Liver (tissue), 9 donors: Measurements from ENCODE around the gene ENOX1. TPM values are rescaled to one million over a fixed set of nuclear protein-coding genes. Genes with fewer than 3 reads are reported as not detected.

Experiments
- DNase-seq: peaks from one replicate; pipeline ENCODE4 v3.0.0-alpha.2; 2017; ENCODE audit warnings: low spot score
- H3K27ac ChIP-seq, 2 donors: one replicate each; pipeline ENCODE4 v1.7.0; 2013; ENCODE audit warnings: inconsistent platforms in 2 of 2, low read length in 2 of 2, control low read depth in 1 of 2, low read depth in 1 of 2, mild to moderate bottlenecking in 1 of 2
- H3K27me3 ChIP-seq, 4 donors: one replicate each; pipeline versions ENCODE4 v1.6.1 to v1.7.0; 2013; ENCODE audit warnings: low read length in 3 of 4, inconsistent platforms in 1 of 4, mild to moderate bottlenecking in 1 of 4, moderate library complexity in 1 of 4; ENCODE audit not compliant: control insufficient read depth in 4 of 4, insufficient read depth in 4 of 4
- H3K36me3 ChIP-seq, 4 donors: one replicate each; pipeline versions ENCODE4 v1.6.1 to v1.7.0; 2013; ENCODE audit warnings: low read length in 3 of 4, mild to moderate bottlenecking in 3 of 4, low read depth in 1 of 4, moderate library complexity in 1 of 4; ENCODE audit not compliant: control insufficient read depth in 4 of 4, insufficient read depth in 3 of 4
- H3K4me1 ChIP-seq, 4 donors: one replicate each; pipeline versions ENCODE4 v1.6.1 to v1.7.0; 2013; ENCODE audit warnings: low read length in 3 of 4, mild to moderate bottlenecking in 3 of 4, moderate library complexity in 1 of 4; ENCODE audit not compliant: control insufficient read depth in 4 of 4, insufficient read depth in 4 of 4
- H3K4me3 ChIP-seq, 3 donors: one replicate each; pipeline versions ENCODE4 v1.6.1 to v1.7.0; 2013; ENCODE audit warnings: low read length in 3 of 3, control low read depth in 1 of 3, low read depth in 1 of 3, mild to moderate bottlenecking in 1 of 3
- H3K9ac ChIP-seq, 2 donors: one replicate each; pipeline ENCODE4 v1.7.0; 2013; ENCODE audit warnings: low read length in 2 of 2, mild to moderate bottlenecking in 2 of 2, moderate library complexity in 2 of 2, control low read depth in 1 of 2, low read depth in 1 of 2
- H3K9me3 ChIP-seq, 4 donors: one replicate each; pipeline versions ENCODE4 v1.6.1 to v1.7.0; 2013; ENCODE audit warnings: low read length in 3 of 4; ENCODE audit not compliant: control insufficient read depth in 4 of 4
- EGR1 ChIP-seq, 2 donors: IDR thresholded peaks; 2 replicates each; pipeline ENCODE4 v1.6.1; 2016 to 2018; ENCODE audit warnings: antibody characterized with exemption in 2 of 2, low read depth in 2 of 2
- FOXA1 ChIP-seq: IDR thresholded peaks from 2 replicates; pipeline ENCODE4 v1.6.1; 2016; ENCODE audit warnings: antibody characterized with exemption
- FOXA2 ChIP-seq: IDR thresholded peaks from 2 replicates; pipeline ENCODE4 v1.6.1; 2016; ENCODE audit warnings: antibody characterized with exemption
- GABPA ChIP-seq, 2 donors: IDR thresholded peaks in 1 of 2; conservative IDR thresholded peaks in 1 of 2; 2 replicates each; pipeline ENCODE4 v1.6.1; 2016; ENCODE audit warnings: antibody characterized with exemption in 2 of 2, mild to moderate bottlenecking in 1 of 2, moderate library complexity in 1 of 2
- HNF4A ChIP-seq, 2 donors: conservative IDR thresholded peaks; 2 replicates each; pipeline ENCODE4 v1.6.1; 2016; ENCODE audit warnings: antibody characterized with exemption in 2 of 2, mild to moderate bottlenecking in 2 of 2
- HNF4G ChIP-seq: IDR thresholded peaks from 2 replicates; pipeline ENCODE4 v1.6.1; 2016; ENCODE audit warnings: antibody characterized with exemption
- JUND ChIP-seq, 2 donors: IDR thresholded peaks; 2 replicates each; pipeline ENCODE4 v1.6.1; 2016; ENCODE audit warnings: antibody characterized with exemption in 2 of 2
- NR2F2 ChIP-seq: IDR thresholded peaks from 2 replicates; pipeline ENCODE4 v1.6.1; 2016; ENCODE audit warnings: antibody characterized with exemption
- RAD21 ChIP-seq, 2 donors: IDR thresholded peaks; 2 replicates each; pipeline ENCODE4 v1.6.1; 2016; ENCODE audit warnings: antibody characterized with exemption in 2 of 2, mild to moderate bottlenecking in 2 of 2
- RXRA ChIP-seq, 2 donors: IDR thresholded peaks; 2 replicates each; pipeline ENCODE4 v1.6.1; 2017 to 2018; ENCODE audit warnings: antibody characterized with exemption in 2 of 2, mild to moderate bottlenecking in 1 of 2
- SP1 ChIP-seq: IDR thresholded peaks from 2 replicates; pipeline ENCODE4 v1.6.1; 2018; ENCODE audit warnings: antibody characterized with exemption, mild to moderate bottlenecking
- TAF1 ChIP-seq: conservative IDR thresholded peaks from 2 replicates; pipeline ENCODE4 v1.6.1; 2016; ENCODE audit warnings: antibody characterized with exemption, mild to moderate bottlenecking
- YY1 ChIP-seq: IDR thresholded peaks from 2 replicates; pipeline ENCODE4 v1.6.1; 2016; ENCODE audit warnings: antibody characterized with exemption, mild to moderate bottlenecking
- WGBS: extraction: QIAGEN DNeasy Blood & Tissue Kit; methylation state at CpG from one replicate; pipeline ENCODE4 v1.1.7; 2013; 5-methylcytosine and 5-hydroxymethylcytosine counted together
- polyA plus RNA-seq, 2 donors: library from polyadenylated mRNA; stranded (reverse) in 1 of 2; unstranded in 1 of 2; fragments of 200-250 nt in 1 of 2; fragments of >200 nt in 1 of 2; fragmentation: Nextera tagmentation in 1 of 2; extraction: Ambion mirVana in 1 of 2; gene quantifications; one replicate each; pipeline versions ENCODE4 v1.2.1 to v1.2.3, GENCODE V29; 2013 to 2015
- total RNA-seq, 2 donors: library from RNA; depleted of rRNA; stranded (reverse); fragments of >200 nt; gene quantifications; one replicate each; pipeline ENCODE4 v1.2.3, GENCODE V29; 2014
- TF ChIP-seq, protein P1 (sequence below): IDR thresholded peaks from 2 replicates; pipeline ENCODE4 v1.6.1; 2016; ENCODE audit warnings: antibody characterized with exemption
- TF ChIP-seq, protein P2 (sequence below): IDR thresholded peaks from 2 replicates; pipeline ENCODE4 v1.6.1; 2016; ENCODE audit warnings: antibody characterized with exemption
- TF ChIP-seq, protein P3 (sequence below): fragments of 150-350 bp; IDR thresholded peaks from 2 replicates; pipeline ENCODE4 v1.5.1; 2017; ENCODE audit warnings: improper control_type of control experiment, low read depth, low read length; ENCODE audit not compliant: missing input control
- TF ChIP-seq, protein P4 (sequence below): IDR thresholded peaks from 2 replicates; pipeline ENCODE4 v1.6.1; 2016; ENCODE audit warnings: antibody characterized with exemption
- donor health status: healthy.
- donor health status: healthy.
- donor health status: healthy.
- donor health status: healthy.
- donor health status: healthy.

The ENOX1 gene
- total and polyA plus RNA-seq, 4 donors = 0.02 to 0.33 (median 0.08) TPM; not detected in 1

DNA sequence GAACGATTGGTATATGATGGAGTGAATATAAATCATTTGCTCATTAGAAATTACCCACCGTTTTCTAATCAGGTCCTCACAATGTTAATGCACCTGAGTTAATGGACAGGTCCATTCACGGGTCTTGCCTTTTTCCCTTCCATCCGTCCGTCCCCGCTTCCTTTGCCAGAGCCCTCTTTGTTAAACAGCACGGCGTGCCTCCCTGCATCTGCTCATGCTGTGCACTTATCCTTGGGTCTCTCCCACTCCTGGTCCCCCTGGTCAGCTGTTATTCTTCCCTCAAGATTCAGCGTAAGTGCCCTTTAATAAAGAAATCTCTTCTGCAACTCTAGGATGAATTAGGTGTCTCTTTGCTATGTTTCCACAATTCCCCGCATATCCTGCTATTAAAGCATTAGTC, 438.9 kb downstream of the ENOX1 start (continued):
- TF ChIP-seq, protein P1, sequence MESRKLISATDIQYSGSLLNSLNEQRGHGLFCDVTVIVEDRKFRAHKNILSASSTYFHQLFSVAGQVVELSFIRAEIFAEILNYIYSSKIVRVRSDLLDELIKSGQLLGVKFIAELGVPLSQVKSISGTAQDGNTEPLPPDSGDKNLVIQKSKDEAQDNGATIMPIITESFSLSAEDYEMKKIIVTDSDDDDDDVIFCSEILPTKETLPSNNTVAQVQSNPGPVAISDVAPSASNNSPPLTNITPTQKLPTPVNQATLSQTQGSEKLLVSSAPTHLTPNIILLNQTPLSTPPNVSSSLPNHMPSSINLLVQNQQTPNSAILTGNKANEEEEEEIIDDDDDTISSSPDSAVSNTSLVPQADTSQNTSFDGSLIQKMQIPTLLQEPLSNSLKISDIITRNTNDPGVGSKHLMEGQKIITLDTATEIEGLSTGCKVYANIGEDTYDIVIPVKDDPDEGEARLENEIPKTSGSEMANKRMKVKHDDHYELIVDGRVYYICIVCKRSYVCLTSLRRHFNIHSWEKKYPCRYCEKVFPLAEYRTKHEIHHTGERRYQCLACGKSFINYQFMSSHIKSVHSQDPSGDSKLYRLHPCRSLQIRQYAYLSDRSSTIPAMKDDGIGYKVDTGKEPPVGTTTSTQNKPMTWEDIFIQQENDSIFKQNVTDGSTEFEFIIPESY = no peak
- TF ChIP-seq GABPA (IDR thresholded peaks at IDR 0.05 in 1 of 2, conservative IDR thresholded peaks at IDR 0.05 in 1 of 2) (no peak), SP1 (no peak)

DNA sequence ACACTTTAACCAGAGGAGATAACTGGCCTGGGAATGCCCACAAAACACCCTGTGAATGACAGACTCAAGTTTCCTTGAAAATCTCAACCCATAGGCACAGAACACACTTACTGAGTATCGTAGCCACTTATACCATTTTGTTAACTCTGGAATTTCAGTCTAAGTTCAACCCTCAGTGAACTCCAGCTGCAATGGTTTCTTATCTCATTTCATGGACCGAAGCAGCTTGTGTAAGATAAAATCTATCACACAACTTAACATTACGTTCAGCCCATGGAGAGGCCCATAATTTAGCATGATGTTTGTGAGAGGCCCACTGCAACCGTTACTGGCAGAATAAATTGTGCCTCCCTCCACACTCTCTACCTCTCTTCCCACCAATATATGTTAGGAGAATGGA, 440.3 kb downstream of the ENOX1 start:
- H3K27me3 ChIP-seq = no peaks in the 10 kb centered on the region
- no peaks in the 10 kb centered on the region for H3K36me3 ChIP-seq
- H3K9me3 ChIP-seq = no peaks in the 10 kb centered on the region
- no peak overlapping the region for H3K9ac ChIP-seq
- no peaks in the 10 kb centered on the region for H3K4me1 ChIP-seq
- TF ChIP-seq HNF4G (no peak), GABPA (IDR thresholded peaks at IDR 0.05 in 1 of 2, conservative IDR thresholded peaks at IDR 0.05 in 1 of 2) (no peak), RAD21 (IDR thresholded peaks at IDR 0.05) (no peak), EGR1 (IDR thresholded peaks at IDR 0.05; ENCODE audit: low read depth in 2 of 2) (no peak), RXRA (IDR thresholded peaks at IDR 0.05) (no peak), FOXA1 (no peak), FOXA2 (no peak), NR2F2 (no peak), HNF4A (conservative IDR thresholded peaks at IDR 0.05) (no peak), JUND (IDR thresholded peaks at IDR 0.05) (no peak), YY1 (no peak), SP1 (no peak)
- TF ChIP-seq, protein P2, sequence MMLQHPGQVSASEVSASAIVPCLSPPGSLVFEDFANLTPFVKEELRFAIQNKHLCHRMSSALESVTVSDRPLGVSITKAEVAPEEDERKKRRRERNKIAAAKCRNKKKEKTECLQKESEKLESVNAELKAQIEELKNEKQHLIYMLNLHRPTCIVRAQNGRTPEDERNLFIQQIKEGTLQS = no peak
- TF ChIP-seq, protein P3, sequence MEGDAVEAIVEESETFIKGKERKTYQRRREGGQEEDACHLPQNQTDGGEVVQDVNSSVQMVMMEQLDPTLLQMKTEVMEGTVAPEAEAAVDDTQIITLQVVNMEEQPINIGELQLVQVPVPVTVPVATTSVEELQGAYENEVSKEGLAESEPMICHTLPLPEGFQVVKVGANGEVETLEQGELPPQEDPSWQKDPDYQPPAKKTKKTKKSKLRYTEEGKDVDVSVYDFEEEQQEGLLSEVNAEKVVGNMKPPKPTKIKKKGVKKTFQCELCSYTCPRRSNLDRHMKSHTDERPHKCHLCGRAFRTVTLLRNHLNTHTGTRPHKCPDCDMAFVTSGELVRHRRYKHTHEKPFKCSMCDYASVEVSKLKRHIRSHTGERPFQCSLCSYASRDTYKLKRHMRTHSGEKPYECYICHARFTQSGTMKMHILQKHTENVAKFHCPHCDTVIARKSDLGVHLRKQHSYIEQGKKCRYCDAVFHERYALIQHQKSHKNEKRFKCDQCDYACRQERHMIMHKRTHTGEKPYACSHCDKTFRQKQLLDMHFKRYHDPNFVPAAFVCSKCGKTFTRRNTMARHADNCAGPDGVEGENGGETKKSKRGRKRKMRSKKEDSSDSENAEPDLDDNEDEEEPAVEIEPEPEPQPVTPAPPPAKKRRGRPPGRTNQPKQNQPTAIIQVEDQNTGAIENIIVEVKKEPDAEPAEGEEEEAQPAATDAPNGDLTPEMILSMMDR = no peak
- TF ChIP-seq, protein P1 = no peak
- TF ChIP-seq, protein P4, sequence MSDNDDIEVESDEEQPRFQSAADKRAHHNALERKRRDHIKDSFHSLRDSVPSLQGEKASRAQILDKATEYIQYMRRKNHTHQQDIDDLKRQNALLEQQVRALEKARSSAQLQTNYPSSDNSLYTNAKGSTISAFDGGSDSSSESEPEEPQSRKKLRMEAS = no peak
- no peak overlapping the region for H3K4me3 ChIP-seq
- DNase-seq = no peak
- 72% methylated on average over 4 of the region's 4 CpGs for WGBS
- H3K27ac ChIP-seq = no peak overlapping the region

DNA sequence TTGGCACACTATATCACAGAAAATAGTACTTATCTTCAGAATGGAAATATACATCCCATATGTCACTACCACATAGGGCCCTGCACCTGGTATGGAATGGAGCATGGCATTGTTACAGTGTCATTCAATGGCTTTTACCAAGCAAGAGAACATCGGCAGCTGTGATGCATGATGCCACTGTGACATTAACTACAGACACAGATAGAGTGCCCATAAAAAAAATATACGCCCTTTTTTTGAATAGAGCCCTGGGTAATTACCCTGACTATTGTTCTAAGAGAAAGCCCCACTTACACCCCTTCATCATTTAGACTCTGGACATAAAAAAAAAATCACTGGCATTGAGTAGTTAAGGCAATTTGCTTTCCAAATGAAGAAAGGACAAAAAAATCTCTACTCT, 443.1 kb downstream of the ENOX1 start:
- Histone ChIP-seq H3K27me3 (no peaks in the 10 kb centered on the region), H3K27ac (no peak overlapping the region), H3K9ac (no peak overlapping the region), H3K9me3 (no peaks in the 10 kb centered on the region), H3K36me3 (no peaks in the 10 kb centered on the region), H3K4me1 (no peaks in the 10 kb centered on the region), H3K4me3 (no peak overlapping the region)
- no peak for TF ChIP-seq HNF4A (conservative IDR thresholded peaks at IDR 0.05)
- no peak for TF ChIP-seq GABPA (IDR thresholded peaks at IDR 0.05 in 1 of 2, conservative IDR thresholded peaks at IDR 0.05 in 1 of 2)
- no peak for TF ChIP-seq RAD21 (IDR thresholded peaks at IDR 0.05)
- TF ChIP-seq TAF1 = no peak
- no peak for TF ChIP-seq SP1
- TF ChIP-seq JUND (IDR thresholded peaks at IDR 0.05) = no peak
- no peak for TF ChIP-seq HNF4G
- no peak for TF ChIP-seq FOXA2
- TF ChIP-seq YY1 = no peak
- no peak for TF ChIP-seq FOXA1
- no peak for TF ChIP-seq EGR1 (IDR thresholded peaks at IDR 0.05; ENCODE audit: low read depth in 2 of 2)
- TF ChIP-seq, protein P1 = no peak
- no peak for TF ChIP-seq NR2F2
- TF ChIP-seq, protein P3 = no peak
- DNase-seq = no peak
- 91% methylated on average over 2 of the region's 2 CpGs for WGBS
